Erythroblast (primary cell): ENCODE data around the gene CALML5.

Experiments
- DNase-seq, 2 experiments: peaks; one replicate each; lab custom pipeline; 2025; lab: John Stamatoyannopoulos, UW
- GATA1 ChIP-seq: IDR thresholded peaks from 2 replicates; pipeline ENCODE4 v1.6.1; 2011; ENCODE audit warnings: low read depth, mild to moderate bottlenecking, control low read depth, low read length, moderate library complexity
- POLR2A ChIP-seq: IDR thresholded peaks from 2 replicates; pipeline ENCODE4 v1.6.1; 2011; ENCODE audit warnings: mild to moderate bottlenecking, low read length

CALML5 gene, protein sequence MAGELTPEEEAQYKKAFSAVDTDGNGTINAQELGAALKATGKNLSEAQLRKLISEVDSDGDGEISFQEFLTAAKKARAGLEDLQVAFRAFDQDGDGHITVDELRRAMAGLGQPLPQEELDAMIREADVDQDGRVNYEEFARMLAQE

DNA sequence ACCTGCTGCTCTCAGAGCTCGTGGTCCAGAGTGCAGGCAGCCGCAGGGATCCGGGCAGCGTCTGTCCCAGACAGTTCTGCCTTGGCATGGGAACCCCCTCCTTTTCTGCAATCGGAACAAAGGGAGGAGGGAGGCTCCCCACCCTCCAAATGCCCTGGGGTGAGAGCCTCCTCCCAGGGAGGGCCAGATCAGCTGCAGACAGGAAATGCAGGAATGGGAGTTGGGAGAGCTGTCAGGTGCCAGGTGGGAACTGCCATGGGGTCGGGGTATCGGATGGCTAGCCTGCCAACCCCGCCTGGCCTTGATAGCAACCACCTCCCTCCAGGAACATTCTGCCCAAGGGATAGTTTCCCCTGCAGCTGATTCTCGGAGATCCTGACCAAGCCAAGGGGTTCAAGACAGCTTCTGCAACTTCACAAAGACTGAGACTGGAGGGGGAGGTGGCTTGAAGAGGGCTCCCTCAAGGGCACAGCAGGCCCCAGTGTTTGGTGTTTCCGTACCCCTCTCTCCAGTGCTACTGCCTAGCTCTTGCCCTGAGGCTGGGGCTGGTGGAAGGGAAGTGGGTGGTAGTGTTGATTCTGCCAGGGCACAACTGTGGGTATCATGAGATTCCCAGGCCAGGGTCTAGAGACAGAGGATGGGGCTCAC lies at the start of gene CALML5:
TSS of gene CALML5 (minus strand) at position 78 of the 648 bp plus-strand sequence. CDS start 132 bp downstream, outside the sequence.
- DNase-seq, result no peak
- TF ChIP-seq POLR2A, result no peak
- no peak for TF ChIP-seq GATA1

DNA sequence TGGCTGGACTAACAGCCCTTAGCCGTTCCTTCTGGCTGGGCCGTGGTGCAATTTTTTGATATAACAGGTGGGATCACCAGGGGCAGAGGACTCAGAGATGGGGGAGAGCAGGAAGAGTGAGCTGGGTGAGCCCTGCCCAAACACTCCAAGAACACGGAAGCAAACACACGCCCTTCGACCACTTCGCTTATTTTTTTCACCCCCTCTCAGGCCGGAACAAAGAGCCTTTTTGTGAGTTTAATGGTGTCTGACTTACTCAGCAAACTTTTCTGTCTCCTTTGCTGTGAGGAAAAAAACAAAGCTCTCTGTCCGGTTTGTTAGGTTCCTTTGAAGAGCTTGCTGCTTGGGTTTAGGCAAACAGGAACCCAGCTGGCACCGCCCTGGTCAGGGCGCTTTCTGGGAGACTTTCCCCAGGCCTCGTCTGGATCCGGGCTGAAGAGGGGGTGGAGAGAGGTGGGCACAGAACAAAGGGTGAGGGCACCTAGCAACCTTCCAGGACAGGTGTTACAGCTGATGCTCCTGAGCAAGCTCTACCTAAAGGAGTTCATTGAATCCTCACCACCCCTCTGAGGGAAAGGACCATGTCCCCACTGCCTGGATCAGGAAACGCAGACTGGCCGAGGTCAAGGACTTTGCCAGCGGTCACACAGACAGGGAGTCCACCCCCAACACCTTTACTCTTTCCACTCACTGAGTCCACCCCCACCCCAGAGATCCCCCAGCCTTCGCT lies 48.7 kb upstream of the CALML5 start:
- peak; percentile 59 to 70 for DNase-seq

DNA sequence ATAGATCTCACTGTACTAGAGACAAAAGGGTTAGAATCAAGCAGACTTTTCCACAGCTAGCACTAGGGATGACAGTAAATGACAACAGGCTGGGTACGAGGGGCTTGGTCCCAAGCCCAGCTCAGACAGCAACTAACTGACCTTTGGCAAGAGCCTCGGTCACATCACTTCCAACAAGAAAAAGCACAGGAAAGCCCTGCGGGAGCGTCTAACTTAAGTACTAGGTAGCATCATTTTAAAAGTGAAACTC lies 48.2 kb upstream of the CALML5 start:
- DNase-seq, result no peak
- TF ChIP-seq GATA1 (no peak), POLR2A (no peak)

More for the DNA sequence above, 48.7 kb upstream of the CALML5 start:
- TF ChIP-seq POLR2A, result no peak
- no peak for TF ChIP-seq GATA1

DNA sequence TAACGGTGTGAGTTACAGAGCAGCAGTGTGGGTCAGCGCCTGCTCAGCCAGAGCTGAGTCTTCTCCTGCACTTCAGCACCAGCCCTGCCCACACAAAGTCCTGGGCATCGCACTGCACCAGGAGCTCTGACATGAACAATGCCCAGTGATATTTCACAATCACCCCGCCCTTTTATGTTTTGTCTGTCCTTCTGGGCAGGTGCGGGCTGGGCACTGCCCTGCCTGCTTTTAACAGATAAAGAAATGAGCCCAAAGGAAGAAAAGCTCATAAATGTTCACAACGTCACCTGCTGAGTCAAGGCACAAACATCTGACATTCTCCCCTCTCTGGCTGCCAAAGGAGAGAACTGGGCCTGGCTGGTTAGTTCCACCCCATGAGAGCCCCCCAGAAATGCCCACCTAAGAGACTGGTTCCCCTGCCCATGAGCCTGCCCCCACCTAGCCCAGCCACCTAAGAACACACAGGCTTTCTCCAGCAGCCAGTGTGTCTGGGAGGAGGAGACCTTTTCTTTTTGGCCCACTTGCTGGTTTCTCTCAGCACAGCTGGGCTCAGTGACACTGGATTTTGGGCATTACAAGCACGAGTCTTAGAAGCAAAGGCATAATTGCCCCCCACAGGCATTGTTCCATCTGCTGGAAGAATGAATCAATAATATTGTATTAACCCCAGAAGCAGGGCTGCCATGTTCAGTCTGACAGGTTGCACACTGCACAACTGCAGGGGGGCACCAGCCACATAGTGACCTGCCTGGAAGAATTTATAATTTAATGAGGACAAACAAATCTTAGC lies 47.7 kb upstream of the CALML5 start:
- DNase-seq, result peak; percentile 63 to 68
- TF ChIP-seq GATA1 (no peak), POLR2A (peak; percentile 78)

DNA sequence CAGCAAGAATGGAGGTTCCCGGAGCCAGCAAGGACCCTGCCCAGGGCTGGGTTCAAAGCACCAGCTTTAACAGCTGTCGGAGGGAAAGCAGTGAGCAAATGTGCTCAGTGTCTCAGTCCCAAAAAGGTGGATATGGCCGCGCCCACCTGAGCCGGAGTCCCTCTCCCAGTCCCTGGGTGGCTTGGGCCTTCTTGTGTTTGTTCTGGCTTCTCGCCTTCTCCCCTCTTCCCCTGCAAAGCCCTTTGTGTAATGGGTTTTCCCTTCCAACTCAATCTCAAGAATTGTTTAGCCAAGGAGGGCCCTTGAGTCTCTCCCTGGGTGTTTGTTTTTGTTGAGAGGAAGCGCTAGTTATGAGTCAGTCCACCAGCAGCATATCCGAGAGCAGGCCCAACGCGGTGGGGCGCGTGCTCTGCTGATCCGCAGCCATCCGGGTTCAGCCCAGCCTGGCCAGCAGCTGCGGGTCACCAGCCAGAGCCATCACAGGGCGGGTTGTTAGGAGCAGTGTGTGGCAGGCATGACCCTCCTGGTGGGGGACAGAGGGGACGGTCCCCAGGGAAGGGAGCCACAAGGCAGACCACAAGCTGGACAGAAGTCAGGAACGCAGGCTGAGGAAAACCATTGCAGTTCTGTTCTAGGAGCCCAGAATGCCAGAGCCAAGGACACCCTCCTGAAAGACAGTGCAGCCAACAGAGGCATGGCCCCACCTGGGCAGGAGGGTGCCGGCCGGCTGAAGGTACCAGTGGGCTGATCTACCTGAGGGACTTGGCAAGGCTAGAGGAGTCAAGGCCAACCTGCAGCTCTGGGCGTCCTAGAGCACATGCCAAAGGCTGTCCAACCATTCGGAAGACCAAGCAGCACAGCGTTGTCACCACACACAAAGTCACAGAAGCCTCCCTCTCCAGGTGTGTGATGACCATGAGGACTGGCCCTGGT lies 46.7 kb upstream of the CALML5 start:
- no peak for TF ChIP-seq POLR2A
- no peak for TF ChIP-seq GATA1
- DNase-seq, result no peak

DNA sequence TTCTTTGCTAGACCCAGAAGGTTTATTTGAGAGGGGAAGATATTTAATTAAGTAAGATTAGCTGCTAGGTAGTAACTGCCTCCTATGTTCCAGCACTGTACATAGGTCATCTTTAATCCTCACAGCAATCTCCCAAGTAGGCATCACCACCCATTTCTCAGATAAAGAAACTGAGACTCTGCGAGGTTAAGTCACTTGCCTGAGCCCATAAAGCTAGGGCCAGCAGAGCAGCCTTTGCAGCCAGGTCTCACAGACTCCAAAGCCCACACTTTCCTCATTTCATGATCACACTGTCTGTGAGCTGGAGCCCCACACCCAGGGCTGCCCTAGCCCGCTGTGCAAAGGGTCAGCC lies 46.0 kb upstream of the CALML5 start:
- TF ChIP-seq GATA1 (no peak), POLR2A (no peak)
- DNase-seq, result no peak

DNA sequence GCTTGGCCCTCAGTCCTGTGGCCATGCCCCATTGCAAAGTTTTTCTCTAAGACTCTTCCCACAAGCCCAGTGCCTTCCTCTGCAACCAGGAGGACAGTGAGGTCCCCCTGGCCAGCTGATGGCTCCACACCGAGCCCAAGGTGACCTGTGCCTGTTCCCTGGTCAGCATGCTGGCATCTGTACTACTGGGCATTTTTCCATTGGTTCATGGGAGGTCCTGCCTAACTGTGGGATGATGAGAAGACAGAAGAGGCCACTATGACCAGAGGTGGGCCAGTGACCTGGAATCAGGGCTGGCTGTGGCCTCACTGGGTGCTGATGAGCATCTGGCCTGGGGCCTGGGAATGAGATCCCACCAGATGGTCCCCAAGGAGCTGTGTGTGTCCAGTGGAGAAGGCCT lies 45.6 kb upstream of the CALML5 start:
- no peak for DNase-seq
- TF ChIP-seq GATA1, result no peak
- TF ChIP-seq POLR2A, result no peak

DNA sequence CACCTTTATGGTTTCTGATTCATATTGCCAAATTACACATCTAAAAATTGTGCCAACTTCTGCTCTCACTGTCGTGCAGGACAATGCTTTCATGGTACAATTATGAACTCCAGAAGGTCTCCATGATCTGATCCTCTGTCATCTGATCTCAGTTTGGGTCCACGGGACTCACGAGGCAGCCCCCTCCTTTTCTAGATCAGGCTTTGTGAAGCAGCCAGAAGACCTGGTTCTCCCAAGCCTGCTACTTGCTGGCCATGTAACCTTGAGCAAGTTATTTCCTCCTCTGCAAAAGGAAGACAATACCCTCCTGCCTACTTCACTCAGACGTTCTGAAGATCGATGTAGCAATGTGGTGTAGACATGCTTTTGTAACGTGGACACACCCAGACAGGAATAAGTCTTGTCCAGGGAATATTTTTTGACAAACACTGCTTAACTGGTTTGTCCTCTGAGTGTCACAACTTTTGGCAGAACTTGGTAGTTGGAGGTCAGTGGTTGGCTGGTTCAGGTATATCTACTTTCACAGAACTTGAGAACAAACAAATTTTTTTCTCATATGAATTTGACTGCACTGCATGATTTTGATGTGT lies 44.9 kb upstream of the CALML5 start:
- TF ChIP-seq GATA1, result no peak
- TF ChIP-seq POLR2A, result no peak
- no peak for DNase-seq

DNA sequence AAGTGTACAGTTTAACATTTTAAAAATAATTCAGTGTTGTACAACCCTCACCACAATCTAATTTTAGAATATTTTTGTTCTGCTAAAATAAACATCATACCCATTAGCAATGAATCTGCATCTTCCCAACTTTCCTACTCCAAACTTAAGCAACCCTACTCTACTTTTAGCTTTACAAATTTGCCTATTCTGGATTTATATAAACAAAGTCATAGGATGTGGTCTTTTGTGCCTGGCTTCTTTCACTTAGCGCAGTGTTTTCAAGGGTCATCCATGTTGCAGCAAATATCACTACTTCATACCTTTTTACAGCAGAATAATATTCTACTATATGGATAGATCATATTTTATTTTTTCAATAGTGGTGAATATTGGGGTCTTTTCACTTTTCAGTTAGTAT lies 44.3 kb upstream of the CALML5 start:
- no peak for TF ChIP-seq POLR2A
- TF ChIP-seq GATA1, result no peak
- DNase-seq, result peak in 1 of 2 experiments; percentile 18

DNA sequence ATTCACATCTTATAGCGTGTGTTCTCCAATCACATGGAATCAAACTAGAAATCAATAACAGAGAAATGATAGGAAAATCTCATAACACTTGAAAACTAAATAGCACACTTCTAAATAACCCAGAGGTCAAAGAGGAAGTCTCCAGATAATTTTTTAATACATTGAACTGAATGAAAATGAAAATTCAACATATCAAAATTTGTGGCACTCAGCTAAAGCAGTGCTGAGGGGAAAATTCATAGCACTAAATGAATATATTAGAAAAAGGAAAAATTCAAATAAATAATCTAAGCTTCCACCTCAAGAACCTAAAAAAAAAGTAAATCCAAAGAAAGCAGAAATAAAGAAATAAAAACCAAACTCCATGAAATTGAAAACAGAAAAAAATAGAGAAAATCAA lies 42.7 kb upstream of the CALML5 start:
- no peak for TF ChIP-seq GATA1
- TF ChIP-seq POLR2A, result no peak
- DNase-seq, result no peak

DNA sequence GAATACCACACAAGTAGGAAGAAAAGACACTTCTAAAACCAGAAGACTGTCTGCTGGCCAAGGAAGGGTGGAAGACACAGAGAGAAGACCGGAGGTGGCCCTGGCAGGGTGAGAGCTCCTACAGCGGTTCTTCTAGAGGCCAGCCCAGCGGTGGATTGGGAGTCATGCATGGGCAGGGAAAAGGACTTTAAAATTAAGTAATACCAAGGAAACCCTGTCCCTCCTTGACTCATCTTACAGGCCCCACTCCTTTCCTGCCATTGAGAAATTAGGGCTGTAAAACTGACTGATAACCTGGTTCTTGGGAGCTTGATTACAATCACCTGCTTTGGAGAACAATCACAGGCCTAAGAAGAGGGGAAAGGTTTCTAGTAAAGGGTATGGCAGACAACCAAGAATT lies 41.5 kb upstream of the CALML5 start:
- TF ChIP-seq GATA1 (no peak), POLR2A (no peak)

DNA sequence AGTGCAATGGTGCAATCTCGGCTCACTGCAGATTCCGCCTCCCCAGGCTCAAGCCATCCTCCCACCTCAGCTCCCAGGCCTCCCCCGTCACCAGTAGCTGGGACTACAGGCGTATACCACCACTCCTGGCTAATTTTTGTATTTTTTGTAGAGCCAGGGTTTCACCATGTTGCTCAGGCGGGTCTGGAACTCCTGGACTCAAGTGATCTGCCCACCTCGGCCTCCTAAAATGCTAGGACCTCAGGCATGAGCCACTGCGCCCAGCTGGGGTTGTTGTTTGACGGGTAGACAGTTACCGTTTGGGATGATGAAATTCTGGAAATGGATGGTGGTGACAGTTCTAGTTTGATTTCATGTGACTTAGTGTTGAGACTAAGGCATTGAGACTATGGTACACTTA lies 40.7 kb upstream of the CALML5 start:
- DNase-seq, result no peak
- TF ChIP-seq GATA1 (no peak), POLR2A (no peak)

More for the DNA sequence above, 41.5 kb upstream of the CALML5 start:
- no peak for DNase-seq
